Lower leg skin (tissue), 3 donors: ENCODE measurements around the gene ACBD5.

ENCODE experiments used
- CTCF ChIP-seq, 3 donors: fragments of 450-650 bp; IDR thresholded peaks; one replicate each; pipeline ENCODE4 v1.5.1; 2016; ENCODE audit warnings: antibody characterized with exemption in 3 of 3, mild to moderate bottlenecking in 3 of 3, moderate library complexity in 2 of 3
- POLR2A ChIP-seq, 2 donors: fragments of 450-650 bp; IDR thresholded peaks; one replicate each; pipeline ENCODE4 v1.6.1; 2016 to 2017; ENCODE audit warnings: antibody characterized with exemption in 2 of 2, mild to moderate bottlenecking in 1 of 2, moderate library complexity in 1 of 2

- no peak for TF ChIP-seq CTCF (IDR thresholded peaks at IDR 0.05)
- no peak for TF ChIP-seq POLR2A (IDR thresholded peaks at IDR 0.05)
Measured at GRCh38 chr10:27258838-27259812, 18.5 kb upstream of the ACBD5 start.
